HepG2 (cell line): ENCODE measurements around the gene PDGFB. TPM values are rescaled to one million over a fixed set of nuclear protein-coding genes. Genes with fewer than 3 reads are reported as not detected.
A peak's percentile ranks its signal among the peaks of the same experiment; 100 is the strongest.

Source experiments
- KLF13 ChIP-seq: sonication (generic); formaldehyde crosslinking; IDR thresholded peaks from 2 replicates; pipeline ENCODE4 v1.4.0; 2020; ENCODE audit warnings: mild to moderate bottlenecking, missing genetic modification reagents
- LCORL ChIP-seq, 2 experiments: fragments of 450-650 bp in 1 of 2; sonication (generic) in 1 of 2; formaldehyde crosslinking in 1 of 2; IDR thresholded peaks; 2 replicates each; pipeline versions ENCODE4 v1.5.0 to v1.6.1; 2017 to 2020; ENCODE audit warnings: antibody characterized with exemption in 1 of 2, missing genetic modification reagents in 1 of 2
- PAWR ChIP-seq: sonication (generic); formaldehyde crosslinking; IDR thresholded peaks from 2 replicates; pipeline ENCODE4 v1.4.0; 2020; ENCODE audit warnings: missing genetic modification reagents, mild to moderate bottlenecking, borderline replicate concordance
- RELA ChIP-seq: sonication (generic); formaldehyde crosslinking; IDR thresholded peaks from 2 replicates; pipeline ENCODE4 v1.4.0; 2020; ENCODE audit warnings: missing genetic modification reagents
- RORA ChIP-seq: sonication (generic); formaldehyde crosslinking; IDR thresholded peaks from 2 replicates; pipeline ENCODE4 v1.5.0; 2020; ENCODE audit warnings: mild to moderate bottlenecking, missing genetic modification reagents, moderate library complexity
- SIX4 ChIP-seq: sonication (generic); formaldehyde crosslinking; IDR thresholded peaks from 2 replicates; pipeline ENCODE4 v1.4.0; 2020; ENCODE audit warnings: missing genetic modification reagents
- THYN1 ChIP-seq: sonication (generic); formaldehyde crosslinking; IDR thresholded peaks from 2 replicates; pipeline ENCODE4 v1.8.1; 2023; ENCODE audit warnings: low read depth, mild to moderate bottlenecking, moderate library complexity, missing genetic modification reagents, borderline replicate concordance
- ZNF282 ChIP-seq: fragments of 450-650 bp; IDR thresholded peaks from 2 replicates; pipeline ENCODE4 v1.6.1; 2018; ENCODE audit not compliant: partially characterized antibody
- ZNF326 ChIP-seq: sonication (generic); formaldehyde crosslinking; IDR thresholded peaks from 2 replicates; pipeline ENCODE4 v1.4.0; 2020; ENCODE audit warnings: missing genetic modification reagents, borderline replicate concordance
- ZNF746 ChIP-seq: sonication (generic); formaldehyde crosslinking; IDR thresholded peaks from 2 replicates; pipeline ENCODE4 v1.8.0; 2022; ENCODE audit warnings: mild to moderate bottlenecking, missing genetic modification reagents
- polyA plus RNA-seq, 8 experiments: library from polyadenylated mRNA; depleted of rRNA in 3 of 8; stranded (reverse) in 7 of 8; unstranded in 1 of 8; fragments of >200 nt; fragmentation: Illumina TruSeq in 4 of 8; extraction: Trizol in 4 of 8; gene quantifications; 2 replicates each; pipeline versions ENCODE4 v1.2.1 to v1.2.3, GENCODE V29; 2011 to 2016; ENCODE audit warnings: low read depth in 4 of 8, missing spikeins in 1 of 8, mixed read lengths in 1 of 8; ENCODE audit not compliant: insufficient read depth in 1 of 8
- total RNA-seq, 5 experiments: library from RNA; depleted of rRNA; stranded (reverse); fragments of >200 nt; fragmentation: Illumina TruSeq; extraction: Trizol; gene quantifications; 2 replicates each; pipeline ENCODE4 v1.2.3, GENCODE V29; 2016; ENCODE audit warnings: low read depth in 1 of 5
- TF ChIP-seq, protein P1 (sequence below): sonication (generic); formaldehyde crosslinking; IDR thresholded peaks from 2 replicates; pipeline ENCODE4 v1.5.0; 2020; ENCODE audit warnings: mild to moderate bottlenecking, missing genetic modification reagents
- TF ChIP-seq, protein P2 (sequence below): fragments of 450-650 bp; IDR thresholded peaks from 2 replicates; pipeline ENCODE4 v1.6.1; 2017
- TF ChIP-seq, protein P3 (sequence below): sonication (generic); formaldehyde crosslinking; IDR thresholded peaks from 2 replicates; pipeline ENCODE4 v1.5.0; 2020; ENCODE audit warnings: missing genetic modification reagents
- TF ChIP-seq, protein P4 (sequence below): sonication (generic); formaldehyde crosslinking; IDR thresholded peaks from 2 replicates; pipeline ENCODE4 v1.5.1; 2020; ENCODE audit warnings: mild to moderate bottlenecking, missing genetic modification reagents, moderate library complexity
- TF ChIP-seq, protein P5 (sequence below): sonication (generic); formaldehyde crosslinking; IDR thresholded peaks from 2 replicates; pipeline ENCODE4 v1.4.0; 2020; ENCODE audit warnings: missing genetic modification reagents, borderline replicate concordance

Gene PDGFB
- total and polyA plus RNA-seq, 2 of the 13 experiments (the other 11 are each of a cell fraction or from before 2014, with no cell fraction given) = 1.4 to 10.1 TPM

DNA sequence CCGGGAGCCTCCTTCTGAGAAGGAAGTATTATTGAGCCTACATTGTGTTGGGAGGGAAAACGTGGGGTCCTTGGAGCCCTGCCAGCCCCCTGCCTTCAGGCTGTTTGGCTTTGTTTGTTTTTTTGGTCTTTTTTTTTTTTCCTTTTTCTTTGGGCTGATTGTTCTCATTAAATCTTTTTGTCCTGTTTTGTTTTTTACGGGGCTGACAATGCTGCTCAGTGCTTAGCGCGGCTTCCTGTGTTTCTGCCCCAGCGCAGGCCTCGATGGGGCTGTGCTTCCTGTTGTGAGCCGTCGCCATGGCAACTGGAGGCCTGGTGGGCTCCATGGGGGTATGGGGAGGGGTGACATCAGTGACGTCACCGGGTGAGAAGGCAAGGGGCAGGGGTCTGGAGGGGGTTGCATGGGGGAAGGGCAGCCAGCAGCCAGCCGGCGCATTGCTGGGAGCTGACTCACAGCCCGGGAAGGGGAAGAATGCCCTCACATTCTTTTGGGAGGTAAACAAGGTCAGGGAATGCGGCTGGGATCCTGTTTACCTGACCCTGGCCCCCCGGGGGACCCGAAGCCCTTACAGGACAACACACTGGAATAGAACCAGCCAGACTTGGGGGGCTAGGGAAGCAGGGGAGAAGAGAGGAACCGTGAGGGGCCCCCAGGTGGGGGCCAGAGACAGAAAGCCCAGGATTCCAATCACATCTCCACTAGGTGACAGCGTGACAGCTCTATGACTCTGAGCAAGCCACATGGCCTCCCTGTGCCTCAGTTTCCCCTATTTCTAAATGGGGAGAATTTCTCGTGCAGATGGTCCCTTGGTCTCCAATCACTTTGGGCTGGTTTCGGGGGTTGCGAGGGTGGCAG, 70.1 kb downstream of the PDGFB start (continued):
- TF ChIP-seq KLF13 (CRISPR knock-in tag) (no peak), RORA (CRISPR knock-in tag) (no peak), RELA (CRISPR knock-in tag) (no peak), PAWR (CRISPR knock-in tag) (no peak), LCORL (IDR thresholded peaks at IDR 0.05) (peak; percentile 63; the same call in 1 of the 2 replicates), LCORL (CRISPR knock-in tag; IDR thresholded peaks at IDR 0.05) (peak; percentile 100), ZNF326 (no peak), ZNF282 (no peak), THYN1 (CRISPR knock-in tag) (no peak), SIX4 (CRISPR knock-in tag) (0 out of 2 replicates have a peak, but pooled peaks have one; percentile 40), ZNF746 (CRISPR knock-in tag) (peak; percentile 89; the same call in 1 of the 2 replicates)
- TF ChIP-seq, protein P1, sequence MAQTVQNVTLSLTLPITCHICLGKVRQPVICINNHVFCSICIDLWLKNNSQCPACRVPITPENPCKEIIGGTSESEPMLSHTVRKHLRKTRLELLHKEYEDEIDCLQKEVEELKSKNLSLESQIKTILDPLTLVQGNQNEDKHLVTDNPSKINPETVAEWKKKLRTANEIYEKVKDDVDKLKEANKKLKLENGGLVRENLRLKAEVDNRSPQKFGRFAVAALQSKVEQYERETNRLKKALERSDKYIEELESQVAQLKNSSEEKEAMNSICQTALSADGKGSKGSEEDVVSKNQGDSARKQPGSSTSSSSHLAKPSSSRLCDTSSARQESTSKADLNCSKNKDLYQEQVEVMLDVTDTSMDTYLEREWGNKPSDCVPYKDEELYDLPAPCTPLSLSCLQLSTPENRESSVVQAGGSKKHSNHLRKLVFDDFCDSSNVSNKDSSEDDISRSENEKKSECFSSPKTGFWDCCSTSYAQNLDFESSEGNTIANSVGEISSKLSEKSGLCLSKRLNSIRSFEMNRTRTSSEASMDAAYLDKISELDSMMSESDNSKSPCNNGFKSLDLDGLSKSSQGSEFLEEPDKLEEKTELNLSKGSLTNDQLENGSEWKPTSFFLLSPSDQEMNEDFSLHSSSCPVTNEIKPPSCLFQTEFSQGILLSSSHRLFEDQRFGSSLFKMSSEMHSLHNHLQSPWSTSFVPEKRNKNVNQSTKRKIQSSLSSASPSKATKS = no peak
- TF ChIP-seq, protein P2, sequence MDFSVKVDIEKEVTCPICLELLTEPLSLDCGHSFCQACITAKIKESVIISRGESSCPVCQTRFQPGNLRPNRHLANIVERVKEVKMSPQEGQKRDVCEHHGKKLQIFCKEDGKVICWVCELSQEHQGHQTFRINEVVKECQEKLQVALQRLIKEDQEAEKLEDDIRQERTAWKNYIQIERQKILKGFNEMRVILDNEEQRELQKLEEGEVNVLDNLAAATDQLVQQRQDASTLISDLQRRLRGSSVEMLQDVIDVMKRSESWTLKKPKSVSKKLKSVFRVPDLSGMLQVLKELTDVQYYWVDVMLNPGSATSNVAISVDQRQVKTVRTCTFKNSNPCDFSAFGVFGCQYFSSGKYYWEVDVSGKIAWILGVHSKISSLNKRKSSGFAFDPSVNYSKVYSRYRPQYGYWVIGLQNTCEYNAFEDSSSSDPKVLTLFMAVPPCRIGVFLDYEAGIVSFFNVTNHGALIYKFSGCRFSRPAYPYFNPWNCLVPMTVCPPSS = no peak
- TF ChIP-seq, protein P3, sequence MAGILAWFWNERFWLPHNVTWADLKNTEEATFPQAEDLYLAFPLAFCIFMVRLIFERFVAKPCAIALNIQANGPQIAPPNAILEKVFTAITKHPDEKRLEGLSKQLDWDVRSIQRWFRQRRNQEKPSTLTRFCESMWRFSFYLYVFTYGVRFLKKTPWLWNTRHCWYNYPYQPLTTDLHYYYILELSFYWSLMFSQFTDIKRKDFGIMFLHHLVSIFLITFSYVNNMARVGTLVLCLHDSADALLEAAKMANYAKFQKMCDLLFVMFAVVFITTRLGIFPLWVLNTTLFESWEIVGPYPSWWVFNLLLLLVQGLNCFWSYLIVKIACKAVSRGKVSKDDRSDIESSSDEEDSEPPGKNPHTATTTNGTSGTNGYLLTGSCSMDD (CRISPR knock-in tag) = no peak
- TF ChIP-seq, protein P4, sequence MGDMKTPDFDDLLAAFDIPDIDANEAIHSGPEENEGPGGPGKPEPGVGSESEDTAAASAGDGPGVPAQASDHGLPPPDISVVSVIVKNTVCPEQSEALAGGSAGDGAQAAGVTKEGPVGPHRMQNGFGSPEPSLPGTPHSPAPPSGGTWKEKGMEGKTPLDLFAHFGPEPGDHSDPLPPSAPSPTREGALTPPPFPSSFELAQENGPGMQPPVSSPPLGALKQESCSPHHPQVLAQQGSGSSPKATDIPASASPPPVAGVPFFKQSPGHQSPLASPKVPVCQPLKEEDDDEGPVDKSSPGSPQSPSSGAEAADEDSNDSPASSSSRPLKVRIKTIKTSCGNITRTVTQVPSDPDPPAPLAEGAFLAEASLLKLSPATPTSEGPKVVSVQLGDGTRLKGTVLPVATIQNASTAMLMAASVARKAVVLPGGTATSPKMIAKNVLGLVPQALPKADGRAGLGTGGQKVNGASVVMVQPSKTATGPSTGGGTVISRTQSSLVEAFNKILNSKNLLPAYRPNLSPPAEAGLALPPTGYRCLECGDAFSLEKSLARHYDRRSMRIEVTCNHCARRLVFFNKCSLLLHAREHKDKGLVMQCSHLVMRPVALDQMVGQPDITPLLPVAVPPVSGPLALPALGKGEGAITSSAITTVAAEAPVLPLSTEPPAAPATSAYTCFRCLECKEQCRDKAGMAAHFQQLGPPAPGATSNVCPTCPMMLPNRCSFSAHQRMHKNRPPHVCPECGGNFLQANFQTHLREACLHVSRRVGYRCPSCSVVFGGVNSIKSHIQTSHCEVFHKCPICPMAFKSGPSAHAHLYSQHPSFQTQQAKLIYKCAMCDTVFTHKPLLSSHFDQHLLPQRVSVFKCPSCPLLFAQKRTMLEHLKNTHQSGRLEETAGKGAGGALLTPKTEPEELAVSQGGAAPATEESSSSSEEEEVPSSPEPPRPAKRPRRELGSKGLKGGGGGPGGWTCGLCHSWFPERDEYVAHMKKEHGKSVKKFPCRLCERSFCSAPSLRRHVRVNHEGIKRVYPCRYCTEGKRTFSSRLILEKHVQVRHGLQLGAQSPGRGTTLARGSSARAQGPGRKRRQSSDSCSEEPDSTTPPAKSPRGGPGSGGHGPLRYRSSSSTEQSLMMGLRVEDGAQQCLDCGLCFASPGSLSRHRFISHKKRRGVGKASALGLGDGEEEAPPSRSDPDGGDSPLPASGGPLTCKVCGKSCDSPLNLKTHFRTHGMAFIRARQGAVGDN (CRISPR knock-in tag) = peak; percentile 84
- TF ChIP-seq, protein P5, sequence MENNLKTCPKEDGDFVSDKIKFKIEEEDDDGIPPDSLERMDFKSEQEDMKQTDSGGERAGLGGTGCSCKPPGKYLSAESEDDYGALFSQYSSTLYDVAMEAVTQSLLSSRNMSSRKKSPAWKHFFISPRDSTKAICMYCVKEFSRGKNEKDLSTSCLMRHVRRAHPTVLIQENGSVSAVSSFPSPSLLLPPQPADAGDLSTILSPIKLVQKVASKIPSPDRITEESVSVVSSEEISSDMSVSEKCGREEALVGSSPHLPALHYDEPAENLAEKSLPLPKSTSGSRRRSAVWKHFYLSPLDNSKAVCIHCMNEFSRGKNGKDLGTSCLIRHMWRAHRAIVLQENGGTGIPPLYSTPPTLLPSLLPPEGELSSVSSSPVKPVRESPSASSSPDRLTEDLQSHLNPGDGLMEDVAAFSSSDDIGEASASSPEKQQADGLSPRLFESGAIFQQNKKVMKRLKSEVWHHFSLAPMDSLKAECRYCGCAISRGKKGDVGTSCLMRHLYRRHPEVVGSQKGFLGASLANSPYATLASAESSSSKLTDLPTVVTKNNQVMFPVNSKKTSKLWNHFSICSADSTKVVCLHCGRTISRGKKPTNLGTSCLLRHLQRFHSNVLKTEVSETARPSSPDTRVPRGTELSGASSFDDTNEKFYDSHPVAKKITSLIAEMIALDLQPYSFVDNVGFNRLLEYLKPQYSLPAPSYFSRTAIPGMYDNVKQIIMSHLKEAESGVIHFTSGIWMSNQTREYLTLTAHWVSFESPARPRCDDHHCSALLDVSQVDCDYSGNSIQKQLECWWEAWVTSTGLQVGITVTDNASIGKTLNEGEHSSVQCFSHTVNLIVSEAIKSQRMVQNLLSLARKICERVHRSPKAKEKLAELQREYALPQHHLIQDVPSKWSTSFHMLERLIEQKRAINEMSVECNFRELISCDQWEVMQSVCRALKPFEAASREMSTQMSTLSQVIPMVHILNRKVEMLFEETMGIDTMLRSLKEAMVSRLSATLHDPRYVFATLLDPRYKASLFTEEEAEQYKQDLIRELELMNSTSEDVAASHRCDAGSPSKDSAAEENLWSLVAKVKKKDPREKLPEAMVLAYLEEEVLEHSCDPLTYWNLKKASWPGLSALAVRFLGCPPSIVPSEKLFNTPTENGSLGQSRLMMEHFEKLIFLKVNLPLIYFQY (CRISPR knock-in tag) = no peak
